K562 (cell line): ENCODE measurements around the gene CD164L2. TPM values are rescaled to one million over a fixed set of nuclear protein-coding genes. Genes with fewer than 3 reads are reported as not detected.

Experiments used
- ATAC-seq: fragments of 200-7000 bp; cut with Tn5 transposase; 3 replicates; pipeline ENCODE4 v1.9.1; 2020; ENCODE audit warnings: moderate library complexity
- Bru-seq: library from RNA; stranded (reverse); fragments of 400-500 nt; gene quantifications from one replicate; lab custom pipeline; 2021; lab: Mats Ljungman, UMichigan
- BruChase-seq, 2 experiments: library from RNA; stranded (reverse); fragments of 400-500 nt; gene quantifications; one replicate each; lab custom pipeline; 2021; lab: Mats Ljungman, UMichigan
- BruUV-seq: library from RNA; stranded (reverse); fragments of 400-500 nt; replicated peaks from 2 replicates; lab custom pipeline; 2021; lab: Mats Ljungman, UMichigan
- CTCF ChIA-PET: fragments of 300-600 bp; formaldehyde crosslinking; extraction: SDS; loops from one replicate; lab custom pipeline; 2021; ENCODE audit warnings: low intra/inter-chr PET ratio; lab: Yijun Ruan, JAX
- POLR2A ChIA-PET: fragments of 300-600, 350-650 bp; sonication (Branson Sonifier 250); formaldehyde crosslinking; extraction: SDS; loops from one replicate; lab custom pipeline; 2021; ENCODE audit warnings: antibody characterized with exemption, inconsistent platforms; lab: Yijun Ruan, JAX
- DNase-seq, 4 experiments: peaks; one replicate each; pipeline versions ENCODE4 v3.0.0 to v3.0.0-alpha.2; 2011 to 2018; ENCODE audit warnings: low spot score in 3 of 4, mixed read lengths in 3 of 4; ENCODE audit errors: extremely low read depth in 1 of 4
- FAIRE-seq: peaks from 2 replicates; lab custom pipeline; 2011; peaks lifted over from hg19 to GRCh38; lab: Jason Lieb, UNC
- H2AFZ ChIP-seq: 2 replicates; pipeline ENCODE4 v1.6.0; 2011; ENCODE audit warnings: low read depth, low read length, control low read depth, inconsistent platforms
- H3K27ac ChIP-seq: fragments of 200-600 bp; 3 replicates; pipeline ENCODE4 v1.8.0; 2011; ENCODE audit warnings: low read depth, mild to moderate bottlenecking, control low read depth, inconsistent platforms, low read length, moderate library complexity, mixed read lengths; ENCODE audit errors: extremely low read depth
- H3K27me3 ChIP-seq, 2 experiments: fragments of 300-600 bp in 1 of 2; 2 replicates in 1 of 2; 3 replicates in 1 of 2; pipeline versions ENCODE4 v1.6.0 to v1.8.0; 2011; ENCODE audit warnings: inconsistent platforms in 2 of 2, low read length in 2 of 2, mild to moderate bottlenecking in 1 of 2, mixed read lengths in 1 of 2, moderate library complexity in 1 of 2; ENCODE audit not compliant: control insufficient read depth in 2 of 2, insufficient read depth in 2 of 2
- H3K36me3 ChIP-seq: fragments of 300-600 bp; 3 replicates; pipeline ENCODE4 v1.8.0; 2011; ENCODE audit warnings: mild to moderate bottlenecking, low read length, inconsistent platforms; ENCODE audit not compliant: control insufficient read depth, insufficient read depth
- H3K4me1 ChIP-seq, 2 experiments: fragments of 200-600 bp in 1 of 2; replicated peaks in 1 of 2; 2 replicates in 1 of 2; 3 replicates in 1 of 2; pipeline versions ENCODE4 v1.5.1 to v1.8.0; 2011; ENCODE audit warnings: inconsistent platforms in 2 of 2, low read length in 2 of 2, mild to moderate bottlenecking in 1 of 2, mixed read lengths in 1 of 2, moderate library complexity in 1 of 2; ENCODE audit not compliant: control insufficient read depth in 2 of 2, insufficient read depth in 2 of 2
- H3K4me2 ChIP-seq: 2 replicates; pipeline ENCODE4 v1.6.1; 2011; ENCODE audit warnings: low read length, control low read depth, inconsistent platforms, mixed read lengths; ENCODE audit not compliant: insufficient read depth
- H3K4me3 ChIP-seq: fragments of 200-600 bp; sonication (generic), shearing (Covaris generic); 2 replicates; pipeline ENCODE4 v1.5.1; 2016; ENCODE audit warnings: control low read depth, inconsistent platforms
- H3K79me2 ChIP-seq: fragments of 200-600 bp; 3 replicates; pipeline ENCODE4 v1.8.0; 2011; ENCODE audit warnings: low read length, inconsistent platforms; ENCODE audit not compliant: control insufficient read depth, insufficient read depth
- H3K9ac ChIP-seq, 2 experiments: 2 replicates each; pipeline versions ENCODE4 v1.6.0 to v1.6.1; 2011; ENCODE audit warnings: low read depth in 2 of 2, low read length in 2 of 2, control low read depth in 1 of 2, inconsistent platforms in 1 of 2, mild to moderate bottlenecking in 1 of 2, mixed read lengths in 1 of 2; ENCODE audit not compliant: insufficient read depth in 1 of 2
- H3K9me1 ChIP-seq: one replicate; pipeline ENCODE4 v1.6.0; 2011; ENCODE audit warnings: inconsistent platforms, mild to moderate bottlenecking, low read length, moderate library complexity; ENCODE audit not compliant: control insufficient read depth, insufficient read depth
- H3K9me3 ChIP-seq: replicated peaks from 2 replicates; pipeline ENCODE4 v1.5.1; 2011; ENCODE audit warnings: low read depth, low read length, inconsistent platforms; ENCODE audit not compliant: control insufficient read depth, insufficient read depth
- H4K20me1 ChIP-seq: replicated peaks from 2 replicates; pipeline ENCODE4 v1.6.1; 2011; ENCODE audit warnings: low read length, inconsistent platforms, mixed read lengths; ENCODE audit not compliant: control insufficient read depth, insufficient read depth
- CREB1 ChIP-seq, 2 experiments: sonication (generic) in 1 of 2; formaldehyde crosslinking in 1 of 2; IDR thresholded peaks; 2 replicates each; pipeline versions ENCODE4 v1.6.1 to v1.8.0; 2012 to 2022; ENCODE audit warnings: inconsistent platforms in 1 of 2, mild to moderate bottlenecking in 1 of 2, missing genetic modification reagents in 1 of 2, moderate library complexity in 1 of 2
- GABPB1 ChIP-seq: sonication (generic); formaldehyde crosslinking; IDR thresholded peaks from 2 replicates; pipeline ENCODE4 v1.8.0; 2022; ENCODE audit warnings: mild to moderate bottlenecking, missing genetic modification reagents
- GATA2 ChIP-seq: sonication (generic); formaldehyde crosslinking; IDR thresholded peaks from 2 replicates; pipeline ENCODE4 v1.4.0; 2020; ENCODE audit warnings: mild to moderate bottlenecking, missing genetic modification reagents
- HSF4 ChIP-seq: fragments of 250-450 bp; sonication (Bioruptor Pico); IDR thresholded peaks from 2 replicates; pipeline ENCODE4 v2.1.2; 2022; ENCODE audit warnings: mild to moderate bottlenecking, moderate library complexity, borderline replicate concordance
- MEIS2 ChIP-seq: fragments of 450-650 bp; IDR thresholded peaks from 2 replicates; pipeline ENCODE4 v1.6.1; 2014; ENCODE audit warnings: mild to moderate bottlenecking; ENCODE audit not compliant: partially characterized antibody
- NEUROD1 ChIP-seq: fragments of 150-350 bp; IDR thresholded peaks from 2 replicates; pipeline ENCODE4 v1.6.1; 2014; ENCODE audit warnings: borderline replicate concordance, low read length, low read depth; ENCODE audit not compliant: partially characterized antibody
- POLR2G ChIP-seq: fragments of 200-400 bp; formaldehyde crosslinking; IDR thresholded peaks from 2 replicates; pipeline ENCODE4 v1.6.1; 2017; ENCODE audit warnings: low read depth, mild to moderate bottlenecking, antibody characterized with exemption, low read length, moderate library complexity
- RBFOX2 ChIP-seq: fragments of 200-400 bp; formaldehyde crosslinking; IDR thresholded peaks from 2 replicates; pipeline ENCODE4 v1.6.1; 2017; ENCODE audit warnings: low read depth, mild to moderate bottlenecking, low read length, moderate library complexity
- TFAP4 ChIP-seq: sonication (generic); formaldehyde crosslinking; IDR thresholded peaks from 2 replicates; pipeline ENCODE4 v1.8.0; 2022; ENCODE audit warnings: missing genetic modification reagents, mild to moderate bottlenecking, moderate library complexity, borderline replicate concordance
- XRCC5 ChIP-seq: fragments of 200-400 bp; formaldehyde crosslinking; IDR thresholded peaks from 2 replicates; pipeline ENCODE4 v1.6.1; 2017; ENCODE audit warnings: low read depth, mild to moderate bottlenecking, low read length
- ZNF24 ChIP-seq: fragments of 450-650 bp; IDR thresholded peaks from 2 replicates; pipeline ENCODE4 v1.6.1; 2016
- ZNF253 ChIP-seq: fragments of 250-450 bp; sonication (Bioruptor Pico); conservative IDR thresholded peaks from 2 replicates; pipeline ENCODE4 v1.6.1; 2021; ENCODE audit warnings: mild to moderate bottlenecking
- ZNF395 ChIP-seq: fragments of 200-800 bp; sonication (Bioruptor generic); IDR thresholded peaks from 2 replicates; pipeline ENCODE4 v1.6.1; 2017; ENCODE audit warnings: missing genetic modification characterization, missing compliant biosample characterization
- WGBS: fragments of 100-300 bp; shearing (Covaris generic); methylation state at CpG from one replicate; pipeline ENCODE4 v1.1.6; 2016; ENCODE audit warnings: low coverage, mixed read lengths; ENCODE audit not compliant: insufficient coverage; ENCODE audit errors: missing lambda C conversion rate; 5-methylcytosine and 5-hydroxymethylcytosine counted together
- in situ Hi-C: fragments of 300-500 bp; cut with MboI; formaldehyde crosslinking; loops from 4 replicates; pipeline ENCODE4 v1.15.0; 2018; ENCODE audit warnings: inconsistent platforms, mixed read lengths
- intact Hi-C: fragments of 100-400 bp; cut with micrococcal nuclease; formaldehyde crosslinking; loops from 2 replicates; pipeline ENCODE4 v1.14.2; 2022
- long read RNA-seq, 3 experiments: library from polyadenylated mRNA in 2 of 3; library from RNA in 1 of 3; unstranded in 2 of 3; stranded (forward) in 1 of 3; transcript quantifications; one replicate each; pipeline ENCODE4 v2.0.0, GENCODE V29; 2019 to 2022
- polyA minus RNA-seq, 3 experiments: library from RNA; depleted of rRNA, polyadenylated mRNA; stranded (reverse); fragments of >200 nt; gene quantifications; 2 replicates each; pipeline ENCODE4 v1.2.3, GENCODE V29; 2011
- polyA plus RNA-seq, 8 experiments: library from polyadenylated mRNA; depleted of rRNA in 4 of 8; stranded (reverse) in 5 of 8; unstranded in 3 of 8; fragments of >200 nt; fragmentation: Nextera tagmentation in 2 of 8; fragmentation: Illumina TruSeq in 1 of 8; extraction: Ambion mirVana in 2 of 8; extraction: Trizol in 1 of 8; gene quantifications; 2 replicates each; pipeline versions ENCODE4 v1.2.1 to v1.2.3, GENCODE V29; 2011 to 2014; ENCODE audit warnings: inconsistent platforms in 1 of 8, missing spikeins in 1 of 8
- total RNA-seq, 7 experiments: library from RNA; depleted of rRNA in 6 of 7; stranded (reverse); fragments of >200 nt in 6 of 7; fragmentation: Illumina TruSeq in 2 of 7; extraction: Trizol in 2 of 7; gene quantifications; 2 replicates each; pipeline versions ENCODE4 v1.2.1 to v1.2.3, GENCODE V29; 2011 to 2021; ENCODE audit warnings: low replicate concordance in 1 of 7
- TF ChIP-seq, protein P1 (sequence below): fragments of 250-450 bp; sonication (Bioruptor Pico); IDR thresholded peaks from 2 replicates; pipeline ENCODE4 v1.4.0; 2020

The CD164L2 gene
- total RNA-seq (2011; cell fraction: chromatin; rRNA removed; ENCODE audit: low replicate concordance), result 2.6 and 7.4 TPM in 2 replicates
- 5.0 and 5.4 TPM in 2 replicates for total RNA-seq (2011; cell fraction: nucleolus; rRNA removed)
- 5.1 and 5.8 TPM in 2 replicates for total RNA-seq (2011; cell fraction: nucleoplasm; rRNA removed)
- total RNA-seq (2014; rRNA removed), result 0.29 and 0.45 TPM in 2 replicates
- 0.18 TPM in 1 of 2 replicates, not detected in the other for total RNA-seq (2014; rRNA removed; fragmentation: Illumina TruSeq; extraction: Trizol)
- total RNA-seq (2015; rRNA removed; fragmentation: Illumina TruSeq; extraction: Trizol), result 0.14 and 0.19 TPM in 2 replicates
- 0.49 and 0.72 TPM in 2 replicates for total RNA-seq (2021)
- 0.92 and 2.8 TPM in 2 replicates for polyA plus RNA-seq (2011; rRNA removed)
- 0.92 and 1.2 TPM in 2 replicates for polyA plus RNA-seq (2011; cell fraction: cytosol; rRNA removed)
- polyA plus RNA-seq (2011; cell fraction: nucleus; rRNA removed), result 15.3 and 19.6 TPM in 2 replicates
- 1.2 and 1.7 TPM in 2 replicates for polyA plus RNA-seq (2012)
- polyA plus RNA-seq (2014; fragmentation: Illumina TruSeq; extraction: Trizol), result 0.31 and 0.65 TPM in 2 replicates
- polyA plus RNA-seq (2014; fragmentation: Nextera tagmentation; extraction: Ambion mirVana), result under 1 TPM in 1 of 2 experiments, not detected in 1; 0.08 TPM
- polyA plus RNA-seq (2014; rRNA removed), result 0.63 and 0.91 TPM in 2 replicates
- 0.28 and 0.57 TPM in 2 replicates for polyA minus RNA-seq (2011; rRNA and poly(A)+ RNA removed)
- not detected in 2 replicates for polyA minus RNA-seq (2011; cell fraction: cytosol; rRNA and poly(A)+ RNA removed)
- 1.1 and 2.4 TPM in 2 replicates for polyA minus RNA-seq (2011; cell fraction: nucleus; rRNA and poly(A)+ RNA removed)
- percentile 38 among the genes with signal in this experiment for Bru-seq, nascent RNA
- BruChase-seq, experiment 1, labeled RNA remaining after a 2-hour chase, result percentile 14 among the genes with signal in this experiment
- percentile 14 among the genes with signal in this experiment for BruChase-seq, experiment 2, labeled RNA remaining after a 6-hour chase
- long read RNA-seq, experiment 1, result 0 reads
- long read RNA-seq, experiment 2, result 0 reads
- long read RNA-seq, experiment 3, result 0 reads

DNA sequence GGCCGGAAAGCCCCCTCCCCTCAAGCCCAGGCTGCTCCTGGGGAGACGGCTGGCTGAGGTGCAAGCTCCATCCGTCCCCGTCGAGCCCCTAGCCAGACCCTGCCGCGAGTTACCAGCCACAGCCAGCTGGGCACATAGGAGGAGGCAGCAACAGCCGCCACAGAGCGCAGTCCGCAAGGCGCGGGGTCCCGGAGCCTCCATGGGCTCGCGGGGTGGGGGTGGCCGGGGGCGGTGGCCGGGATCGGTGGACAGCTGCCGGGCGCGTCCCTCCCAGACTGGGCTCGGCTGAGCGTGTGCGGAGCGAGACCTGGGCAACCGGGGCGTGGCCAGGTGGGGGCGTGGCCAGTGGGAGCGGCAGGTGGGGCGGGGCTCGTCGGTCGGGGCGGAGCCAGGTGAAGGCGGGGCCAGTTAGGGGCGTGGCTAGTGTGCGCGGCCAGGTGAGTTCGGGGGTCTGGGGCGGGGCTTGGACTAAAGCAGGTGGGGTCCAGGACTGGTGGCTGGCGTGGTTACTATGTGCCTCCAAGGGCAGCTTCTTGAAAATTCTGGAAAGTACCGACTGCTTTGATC, at the start of gene CD164L2:
Gene CD164L2, minus strand, starts transcription at position 295 of the 567 bp plus-strand sequence. Its CDS starts 94 bp downstream, at position 201.
- no peaks in the 10 kb centered on the region; the same call in 1 of the 2 replicates for H4K20me1 ChIP-seq
- BruUV-seq, result no TSS peak
- intact Hi-C loops (no loop called here), in situ Hi-C loops (no loop called here)
- peak within 1 kb of the TSS; percentile 32 for H3K4me3 ChIP-seq
- FAIRE-seq (peak; percentile 83), DNase-seq (peak; percentile 85 to 99 (median 98)), ATAC-seq (peak; percentile 99)
- H3K9ac ChIP-seq, result peak within 1 kb of the TSS in 1 of 2 experiments; percentile 87; a peak in 3 of 4 replicates
- H3K4me1 ChIP-seq, result peaks cover 5 to 33% of the 10 kb centered on the region in 2 experiments
- no peaks in the 10 kb centered on the region for H3K9me3 ChIP-seq
- no peaks in the 10 kb centered on the region for H3K9me1 ChIP-seq
- peak within 1 kb of the TSS; percentile 56 for H3K4me2 ChIP-seq
- WGBS, result 3% methylated on average over 33 of the region's 43 CpGs
- no peak within 1 kb of the TSS for H3K27ac ChIP-seq
- H3K79me2 ChIP-seq, result no peaks in the 10 kb centered on the region
- ChIA-PET POLR2A (interaction anchor here (0.6 to 2.7 kb wide), 4 partner anchors 11 to 30 kb away, joined by 3 to 20 read pairs (median 4); partner anchors contain the start of gene MAP3K6), CTCF (no interaction called here)
- no peaks in the 10 kb centered on the region for H3K27me3 ChIP-seq
- H2AFZ ChIP-seq, result peak within 1 kb of the TSS; percentile 86
- H3K36me3 ChIP-seq, result no peaks in the 10 kb centered on the region
- TF ChIP-seq CREB1 (IDR thresholded peaks at IDR 0.05), result 0 out of 2 replicates have a peak, but pooled peaks have one; percentile 15
- no peak for TF ChIP-seq CREB1 (CRISPR knock-in tag; IDR thresholded peaks at IDR 0.05)
- no peak for TF ChIP-seq ZNF253
- peak; percentile 49 for TF ChIP-seq RBFOX2
- peak; percentile 66 for TF ChIP-seq POLR2G
- TF ChIP-seq, protein P1, sequence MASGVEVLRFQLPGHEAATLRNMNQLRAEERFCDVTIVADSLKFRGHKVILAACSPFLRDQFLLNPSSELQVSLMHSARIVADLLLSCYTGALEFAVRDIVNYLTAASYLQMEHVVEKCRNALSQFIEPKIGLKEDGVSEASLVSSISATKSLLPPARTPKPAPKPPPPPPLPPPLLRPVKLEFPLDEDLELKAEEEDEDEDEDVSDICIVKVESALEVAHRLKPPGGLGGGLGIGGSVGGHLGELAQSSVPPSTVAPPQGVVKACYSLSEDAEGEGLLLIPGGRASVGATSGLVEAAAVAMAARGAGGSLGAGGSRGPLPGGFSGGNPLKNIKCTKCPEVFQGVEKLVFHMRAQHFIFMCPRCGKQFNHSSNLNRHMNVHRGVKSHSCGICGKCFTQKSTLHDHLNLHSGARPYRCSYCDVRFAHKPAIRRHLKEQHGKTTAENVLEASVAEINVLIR (CRISPR knock-in tag), result no peak
- TF ChIP-seq GATA2, result no peak
- TF ChIP-seq MEIS2, result no peak
- TF ChIP-seq ZNF24, result no peak
- TF ChIP-seq ZNF395 (CRISPR knock-in tag), result no peak
- TF ChIP-seq GABPB1 (CRISPR knock-in tag), result peak; percentile 51; the same call in 1 of the 2 replicates
- TF ChIP-seq TFAP4, result peak; percentile 64; the same call in 1 of the 2 replicates
- peak; percentile 28 for TF ChIP-seq NEUROD1
- TF ChIP-seq XRCC5, result no peak
- no peak for TF ChIP-seq HSF4 (CRISPR knock-in tag)
